GM15510 (cell line): ENCODE results near the gene CRNKL1.

Source experiments
- POLR2A ChIP-seq: IDR thresholded peaks from 3 replicates; pipeline ENCODE4 v1.6.1; 2011; ENCODE audit warnings: borderline replicate concordance; ENCODE audit not compliant: insufficient read length; ENCODE audit errors: extremely low read depth

The CRNKL1 gene

DNA sequence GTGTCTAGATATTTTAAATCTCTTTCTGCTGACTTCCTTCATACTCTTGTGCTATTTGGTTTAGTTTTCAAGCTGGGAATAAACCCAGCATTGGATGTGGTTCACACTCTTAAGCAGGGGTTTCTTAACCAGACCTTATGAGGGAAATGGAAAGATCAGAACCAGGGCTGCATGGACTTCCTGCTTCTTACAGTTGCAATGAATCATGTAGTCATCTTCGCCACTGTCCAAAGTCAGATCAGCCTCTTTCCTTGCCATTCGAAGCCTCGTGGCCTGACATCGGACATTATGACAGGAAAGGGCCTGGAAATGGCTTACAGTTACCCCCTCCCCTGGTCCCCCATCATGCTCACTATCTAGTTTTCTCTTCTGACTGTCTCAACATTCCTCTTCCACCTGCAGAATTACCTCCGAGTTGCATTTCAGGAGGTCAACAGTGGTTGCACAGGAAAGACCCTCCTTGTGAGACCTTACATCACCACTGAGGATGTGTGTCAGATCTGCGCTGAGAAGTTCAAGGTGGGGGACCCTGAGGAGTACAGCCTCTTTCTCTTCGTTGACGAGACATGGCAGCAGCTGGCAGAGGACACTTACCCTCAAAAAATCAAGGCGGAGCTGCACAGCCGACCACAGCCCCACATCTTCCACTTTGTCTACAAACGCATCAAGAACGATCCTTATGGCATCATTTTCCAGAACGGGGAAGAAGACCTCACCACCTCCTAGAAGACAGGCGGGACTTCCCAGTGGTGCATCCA, 51.9 kb downstream of the CRNKL1 start:
- no peak for TF ChIP-seq POLR2A

DNA sequence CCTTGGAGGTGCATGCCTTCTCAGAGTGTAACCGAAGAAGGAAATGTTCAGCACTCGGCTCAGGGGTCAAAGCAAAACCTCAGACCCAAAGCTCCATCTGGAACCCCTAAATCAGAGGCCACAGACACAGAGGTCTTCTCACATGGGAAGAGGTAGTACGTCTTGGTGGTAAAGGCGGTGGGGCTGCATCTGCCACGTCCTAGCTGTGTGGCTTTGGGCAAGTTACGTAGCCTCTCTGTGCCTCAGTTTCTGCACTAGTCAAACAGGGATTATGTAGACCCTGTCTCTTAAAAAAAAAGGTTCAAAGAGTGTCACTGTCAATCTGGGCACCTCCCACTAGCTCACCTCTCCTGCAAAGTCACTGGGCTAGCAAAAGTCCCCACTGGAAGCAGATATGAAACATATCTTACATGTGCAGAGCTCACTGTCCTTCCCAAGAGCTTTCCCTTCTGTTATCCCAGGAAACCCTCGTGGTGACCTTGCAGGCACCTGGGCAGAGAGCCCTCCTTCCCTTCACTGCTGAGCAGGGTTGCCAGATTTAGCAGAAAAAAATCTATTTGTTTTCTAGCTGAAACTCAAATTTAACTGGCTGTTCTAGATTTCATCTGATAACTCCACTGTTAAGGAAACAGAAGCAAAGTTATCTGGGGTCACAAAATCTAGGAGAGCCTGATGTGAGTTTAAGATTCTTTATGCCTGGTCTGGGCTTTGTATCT, 53.1 kb downstream of the CRNKL1 start:
- TF ChIP-seq POLR2A, result no peak

DNA sequence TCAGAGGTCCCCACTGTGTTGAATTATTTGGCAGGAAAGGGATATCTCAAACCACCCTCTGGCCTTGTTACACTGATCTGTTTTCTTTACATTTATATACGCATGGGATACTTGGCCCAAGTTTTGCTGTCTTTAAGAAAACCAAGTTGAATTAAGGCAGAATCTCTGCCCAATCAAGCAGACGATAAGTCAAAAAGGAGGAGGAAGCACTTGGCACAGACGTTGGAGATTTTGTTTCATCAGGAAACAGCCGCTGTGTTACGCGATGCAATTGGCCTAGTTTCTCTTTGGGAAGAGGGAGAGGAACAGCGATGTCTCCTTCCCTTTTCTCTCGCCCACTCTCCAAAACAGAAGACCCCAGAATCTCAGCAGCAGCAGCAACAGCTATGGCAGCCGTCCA, 55.3 kb downstream of the CRNKL1 start:
- TF ChIP-seq POLR2A, result no peak

DNA sequence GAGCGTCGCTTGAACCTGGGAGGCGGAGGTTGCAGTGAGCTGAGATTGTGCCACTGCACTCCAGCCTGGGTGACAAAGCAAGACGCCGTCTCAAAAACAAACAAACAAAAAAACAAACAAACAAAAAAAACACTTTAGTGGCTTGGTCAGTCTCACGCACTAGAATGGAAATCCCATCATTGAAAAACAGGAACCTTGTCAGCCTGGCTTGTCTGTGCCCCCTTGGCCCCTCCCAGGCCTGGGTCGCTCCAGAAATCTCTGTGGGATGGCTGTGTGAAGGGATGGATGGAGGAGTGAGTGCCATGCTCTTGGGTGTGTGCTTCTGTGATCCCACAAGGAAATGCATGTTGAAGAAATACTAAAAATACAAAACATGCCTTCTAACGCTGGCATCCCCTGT, 56.0 kb downstream of the CRNKL1 start:
- TF ChIP-seq POLR2A, result no peak

DNA sequence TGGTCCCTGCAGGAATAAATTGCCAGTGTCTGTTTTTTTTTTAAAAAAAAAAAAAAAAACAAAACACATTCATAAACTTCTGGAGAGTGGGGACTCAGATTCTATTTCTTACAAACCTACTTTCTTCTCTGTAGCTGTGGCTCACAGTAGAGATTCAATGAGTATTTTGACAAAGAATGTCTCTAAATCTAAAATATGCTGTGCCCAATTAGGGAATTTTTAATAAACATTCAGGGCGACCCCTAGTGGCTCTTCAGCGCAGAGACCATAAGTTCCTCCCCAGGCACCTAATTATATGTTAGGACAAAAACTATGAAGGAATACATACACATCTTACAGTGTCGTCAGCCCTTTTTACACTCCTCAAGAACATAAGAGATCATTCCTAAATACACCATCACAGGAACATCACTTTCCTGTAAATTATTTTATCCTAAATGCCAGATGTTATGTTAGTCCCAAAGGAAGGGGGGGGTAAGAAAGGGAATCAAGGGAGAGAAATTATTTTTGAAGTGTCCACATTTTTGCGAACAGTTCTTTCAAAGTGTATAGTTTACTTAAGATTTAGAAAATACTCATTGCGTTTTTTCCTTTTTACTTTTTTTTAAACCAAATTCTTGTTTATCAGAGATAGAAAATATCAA, 56.9 kb downstream of the CRNKL1 start:
- no peak for TF ChIP-seq POLR2A

DNA sequence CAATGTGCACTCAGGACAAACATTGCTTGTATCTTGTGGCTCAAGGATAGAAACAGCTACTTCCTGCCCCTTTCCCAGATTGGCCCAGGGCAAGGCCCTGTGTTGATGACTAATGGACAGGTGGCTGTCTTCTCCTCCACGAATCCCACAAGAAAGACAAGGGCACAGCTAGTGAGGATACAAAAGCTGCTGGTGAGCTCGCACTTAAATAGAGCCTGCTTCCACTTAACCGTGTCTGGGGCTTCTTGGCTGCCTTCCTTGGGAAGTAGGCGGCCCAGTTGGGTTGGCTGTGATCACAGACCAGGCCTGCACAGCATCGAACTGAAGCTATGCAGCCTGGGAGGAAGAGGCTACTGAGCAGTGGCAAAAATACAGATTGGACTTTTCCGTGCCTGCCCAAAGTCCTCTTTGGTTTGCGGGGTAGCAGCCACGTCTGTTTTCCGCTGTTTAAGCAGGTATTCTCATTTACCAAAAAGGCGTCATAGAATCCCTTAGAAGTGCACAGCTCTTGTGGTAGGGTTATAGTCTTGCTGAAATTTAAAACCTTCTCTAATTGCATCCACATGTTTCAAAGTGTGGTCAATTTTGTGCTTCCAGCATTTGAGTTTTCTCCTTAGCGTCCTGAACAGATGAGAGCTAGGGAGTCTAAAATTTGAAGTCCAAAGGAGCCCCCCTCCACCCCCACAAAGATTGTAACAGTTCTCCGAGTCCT, 58.2 kb downstream of the CRNKL1 start:
- no peak for TF ChIP-seq POLR2A

DNA sequence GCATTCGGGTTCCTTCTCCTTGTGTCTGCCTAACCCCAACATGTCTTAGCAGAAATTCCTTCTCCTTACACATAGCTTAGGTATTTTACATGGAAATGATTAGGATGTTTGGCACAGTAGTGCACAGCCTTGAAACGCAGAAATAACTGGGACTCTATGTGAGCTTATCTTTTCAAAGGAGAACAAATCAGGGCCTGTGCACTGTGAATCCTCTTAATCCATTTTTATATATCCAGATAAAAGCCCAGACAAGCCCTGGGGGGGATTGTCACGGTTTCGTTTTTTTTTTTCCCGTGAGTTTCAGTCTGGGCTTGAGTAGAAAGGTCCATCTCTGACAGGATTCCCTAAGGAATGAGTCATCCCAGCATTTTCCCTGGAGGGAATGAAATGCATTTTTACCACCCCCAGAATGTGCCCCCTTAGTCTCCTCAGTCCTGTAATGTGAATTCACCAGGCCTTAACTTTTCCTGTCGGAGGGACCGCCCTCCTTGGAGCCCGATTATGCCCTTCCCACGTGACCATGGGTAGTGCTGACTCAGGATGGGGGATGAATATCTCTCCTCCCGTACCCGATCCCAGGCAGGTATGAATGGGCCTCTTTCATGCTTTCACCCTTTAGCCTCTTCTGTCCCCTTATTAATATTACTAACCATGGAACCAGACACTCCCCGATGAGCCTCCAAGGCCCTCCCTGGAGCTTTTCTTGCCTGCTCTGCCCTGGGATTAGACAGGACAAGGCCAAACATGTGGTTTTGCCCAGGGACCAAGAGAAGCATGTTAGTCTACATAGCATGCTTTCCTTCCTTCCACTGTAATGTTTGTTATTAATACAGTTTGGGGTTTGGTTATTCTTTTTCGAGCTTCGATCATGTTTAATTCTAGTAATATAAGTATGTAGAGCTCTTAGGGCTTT, 59.0 kb downstream of the CRNKL1 start:
- TF ChIP-seq POLR2A, result no peak

DNA sequence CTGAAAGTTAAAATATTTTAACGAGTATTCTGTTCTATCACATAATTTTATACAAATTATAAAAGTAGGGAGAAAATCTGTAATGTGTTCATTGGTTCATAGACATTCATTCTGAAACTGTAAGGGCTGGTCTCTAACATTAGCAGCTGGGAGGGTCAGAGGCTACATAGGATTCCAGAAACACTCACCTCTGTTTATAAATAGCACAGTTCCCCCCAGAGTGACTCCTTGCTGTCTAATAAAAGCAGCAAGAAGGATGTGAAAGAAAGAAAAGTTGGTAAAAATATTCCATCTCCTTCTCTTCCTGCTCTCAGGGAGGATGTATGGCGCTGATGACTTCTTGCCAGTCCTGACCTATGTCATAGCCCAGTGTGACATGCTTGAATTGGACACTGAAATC, 60.4 kb downstream of the CRNKL1 start:
- TF ChIP-seq POLR2A, result no peak

DNA sequence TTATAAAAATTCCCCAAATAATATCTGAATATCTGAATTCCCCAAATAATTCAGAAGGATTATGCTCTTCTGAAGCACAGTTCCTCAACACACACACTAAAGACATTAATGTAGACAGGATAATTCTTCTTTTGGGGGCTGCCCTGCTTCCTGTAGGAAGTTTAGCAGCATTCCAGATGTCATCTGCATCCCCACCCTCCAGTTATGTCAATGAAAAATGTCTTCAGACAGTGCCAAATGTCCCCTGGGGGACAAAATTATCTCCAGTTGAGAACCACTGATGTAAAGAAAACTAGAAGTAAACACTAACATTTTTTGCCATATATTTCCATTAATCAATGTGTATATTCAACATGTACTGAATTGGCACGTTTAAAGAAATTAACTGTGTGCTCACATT, 61.0 kb downstream of the CRNKL1 start:
- no peak for TF ChIP-seq POLR2A

DNA sequence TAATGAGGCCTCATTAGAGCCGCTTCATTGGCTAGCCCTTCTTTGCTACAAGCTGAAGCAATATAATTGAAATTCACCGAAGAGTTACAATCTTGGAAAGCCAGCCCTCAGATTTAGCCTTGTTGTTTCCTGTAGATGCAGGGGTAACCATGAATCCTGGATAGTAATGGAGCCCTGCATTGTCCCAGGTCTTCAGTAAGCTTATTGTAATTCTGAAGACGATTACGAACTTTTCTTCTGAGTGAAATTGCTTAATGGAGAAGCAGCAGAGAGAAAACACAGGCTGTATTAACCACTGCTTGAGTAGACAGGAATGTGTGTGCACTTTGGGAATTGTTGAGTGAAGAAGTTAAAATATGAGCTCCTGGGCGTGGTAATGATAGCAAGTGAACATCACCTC, 61.4 kb downstream of the CRNKL1 start:
- no peak for TF ChIP-seq POLR2A

DNA sequence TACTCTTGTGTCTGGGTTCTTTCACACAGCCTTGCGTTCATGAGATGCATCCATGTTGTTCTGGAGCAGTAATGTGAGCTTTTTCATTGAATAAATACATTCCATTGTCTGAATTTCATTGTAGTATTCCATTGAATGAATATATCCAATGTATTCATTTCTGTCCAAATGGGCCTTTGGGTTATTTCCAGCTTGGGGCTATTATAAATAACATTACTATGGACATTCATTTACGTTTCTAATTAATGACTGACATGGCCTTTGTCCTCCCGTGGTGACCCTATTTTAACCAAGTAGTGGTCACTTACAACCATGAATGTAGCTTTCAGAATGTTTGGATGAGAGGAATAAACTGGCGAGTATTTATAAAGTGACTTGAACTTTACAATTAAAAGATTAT, 65.2 kb downstream of the CRNKL1 start:
- no peak for TF ChIP-seq POLR2A

DNA sequence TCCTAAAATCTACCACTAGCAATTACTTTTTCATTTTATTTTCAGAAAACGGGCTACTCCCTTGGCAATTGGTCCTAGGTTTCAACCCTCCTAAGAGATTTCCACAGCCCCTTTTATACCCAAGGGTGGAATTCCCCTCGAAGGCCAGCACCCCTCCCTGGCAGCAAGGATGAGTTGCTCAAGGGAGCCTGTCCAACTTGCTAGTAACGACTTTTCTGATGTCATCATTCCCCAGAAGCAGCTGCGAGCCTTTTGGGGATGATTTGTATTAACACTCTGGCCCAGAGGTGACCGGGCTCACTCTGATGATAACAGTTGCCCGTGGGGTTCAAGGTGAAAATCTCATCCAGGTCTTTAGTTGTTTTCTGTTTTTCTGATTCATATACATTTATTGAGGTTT, 65.8 kb downstream of the CRNKL1 start:
- TF ChIP-seq POLR2A, result no peak
